GM10266 (cell line): ENCODE measurements around the gene COL23A1.

Source experiments
- DNase-seq: peaks from one replicate; pipeline ENCODE4 v3.0.0; 2012; ENCODE audit errors: extremely low spot score
- CTCF ChIP-seq: IDR thresholded peaks from 2 replicates; pipeline ENCODE4 v1.5.1; 2012; ENCODE audit warnings: mild to moderate bottlenecking, low read depth; ENCODE audit not compliant: control insufficient read depth, insufficient read depth; ENCODE audit errors: missing control alignments

The COL23A1 gene

GRCh38 chr5:178450121-178451028, 139.8 kb downstream of the COL23A1 start:
- no peak for DNase-seq
- TF ChIP-seq CTCF: no peak

- TF ChIP-seq CTCF: no peak
- DNase-seq: no peak
Measured at GRCh38 chr5:178449163-178450070, 140.8 kb downstream of the COL23A1 start.

- TF ChIP-seq CTCF: no peak
- no peak for DNase-seq
Measured at GRCh38 chr5:178445534-178445933, 144.7 kb downstream of the COL23A1 start.

GRCh38 chr5:178442405-178443257, 147.6 kb downstream of the COL23A1 start:
- DNase-seq: no peak
- TF ChIP-seq CTCF: no peak

GRCh38 chr5:178441486-178442270, 148.5 kb downstream of the COL23A1 start:
- no peak for TF ChIP-seq CTCF

GRCh38 chr5:178440181-178440580, 150.0 kb downstream of the COL23A1 start:
- TF ChIP-seq CTCF: no peak
- DNase-seq: no peak

More at GRCh38 chr5:178441486-178442270, 148.5 kb downstream of the COL23A1 start:
- DNase-seq: no peak
